Ishikawa (cell line): ENCODE measurements around the gene ATP11A.

Experiments used
- CEBPB ChIP-seq: IDR thresholded peaks from 2 replicates; pipeline ENCODE4 v1.6.1; 2012
- CREB1 ChIP-seq: IDR thresholded peaks from 2 replicates; pipeline ENCODE4 v1.6.1; 2012; ENCODE audit warnings: low read depth
- EGR1 ChIP-seq: IDR thresholded peaks from 2 replicates; pipeline ENCODE4 v1.6.1; 2012
- EP300 ChIP-seq: IDR thresholded peaks from 2 replicates; pipeline ENCODE4 v1.6.1; 2012; ENCODE audit warnings: borderline replicate concordance
- FOXM1 ChIP-seq: IDR thresholded peaks from 2 replicates; pipeline ENCODE4 v1.6.1; 2012; ENCODE audit warnings: low read depth, borderline replicate concordance
- MAX ChIP-seq: IDR thresholded peaks from 2 replicates; pipeline ENCODE4 v1.6.1; 2012
- NFIC ChIP-seq: IDR thresholded peaks from 2 replicates; pipeline ENCODE4 v1.6.1; 2012
- RAD21 ChIP-seq: IDR thresholded peaks from 2 replicates; pipeline ENCODE4 v1.6.1; 2012; ENCODE audit warnings: low read depth
- REST ChIP-seq: IDR thresholded peaks from 2 replicates; pipeline ENCODE4 v1.6.1; 2012; ENCODE audit warnings: low read depth, mild to moderate bottlenecking
- TAF1 ChIP-seq: IDR thresholded peaks from 2 replicates; pipeline ENCODE4 v1.6.1; 2012; ENCODE audit warnings: low read depth, mild to moderate bottlenecking
- TCF12 ChIP-seq: IDR thresholded peaks from 2 replicates; pipeline ENCODE4 v1.6.1; 2012; ENCODE audit warnings: low read depth
- TEAD4 ChIP-seq: IDR thresholded peaks from 2 replicates; pipeline ENCODE4 v1.6.1; 2012
- USF1 ChIP-seq: IDR thresholded peaks from 2 replicates; pipeline ENCODE4 v1.6.1; 2012
- YY1 ChIP-seq: IDR thresholded peaks from 2 replicates; pipeline ENCODE4 v1.6.1; 2012; ENCODE audit warnings: low read depth
- ZBTB7A ChIP-seq: IDR thresholded peaks from 2 replicates; pipeline ENCODE4 v1.6.1; 2012; ENCODE audit warnings: low read depth

ATP11A gene

DNA sequence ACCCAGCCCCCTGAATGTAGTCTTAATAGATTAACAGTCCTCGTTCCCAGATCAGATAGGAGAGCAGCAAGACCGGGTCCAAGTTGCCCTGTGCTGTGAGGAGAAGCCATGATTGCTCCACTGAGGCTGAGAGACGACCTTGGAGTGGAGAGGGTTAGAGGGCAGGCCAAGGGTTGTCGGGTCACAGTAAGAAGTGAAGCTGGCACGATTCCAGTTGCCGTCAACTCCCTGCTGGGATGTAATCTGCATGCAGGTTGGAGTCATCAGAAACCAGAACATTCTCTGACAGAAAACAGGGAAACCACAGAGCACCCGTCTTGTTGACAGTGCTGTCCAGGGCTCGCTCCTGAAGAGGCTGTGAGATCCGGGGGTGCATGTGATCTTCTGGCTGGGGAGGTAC is 19.0 kb upstream of the ATP11A start:
- TF ChIP-seq EGR1 (no peak), NFIC (no peak), EP300 (no peak), TEAD4 (no peak), MAX (no peak), YY1 (no peak), FOXM1 (no peak), TCF12 (no peak), USF1 (no peak), TAF1 (no peak), RAD21 (no peak), CREB1 (no peak), CEBPB (no peak), REST (no peak)

DNA sequence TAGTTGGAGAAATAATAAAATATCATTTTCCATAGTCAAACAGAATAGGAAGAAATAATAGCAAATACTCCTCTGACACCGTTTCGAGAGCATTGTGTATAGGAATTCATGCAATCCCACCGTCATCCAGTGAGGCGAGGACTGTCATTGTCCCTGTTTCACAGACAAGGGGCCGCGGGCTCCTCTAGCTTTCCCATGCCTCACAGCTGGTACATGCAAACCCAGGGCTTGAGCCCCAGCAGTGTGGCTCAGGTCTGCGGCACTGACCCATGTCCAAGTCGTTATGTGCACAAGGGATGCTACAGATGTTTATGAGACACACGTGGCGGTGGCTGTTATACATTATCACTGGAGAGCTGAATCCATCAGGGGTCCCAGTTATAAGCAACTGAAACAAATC is 18.5 kb upstream of the ATP11A start:
- no peak for TF ChIP-seq MAX
- TF ChIP-seq YY1: no peak
- TF ChIP-seq REST: no peak
- no peak for TF ChIP-seq FOXM1
- no peak for TF ChIP-seq TAF1
- no peak for TF ChIP-seq ZBTB7A
- no peak for TF ChIP-seq TCF12
- TF ChIP-seq USF1: no peak
- TF ChIP-seq EP300: no peak

GRCh38 chr13:112672651-112673284 is 17.1 kb upstream of the ATP11A start:
- no peak for TF ChIP-seq RAD21
- TF ChIP-seq EP300: no peak
- no peak for TF ChIP-seq TEAD4
- no peak for TF ChIP-seq CEBPB
- TF ChIP-seq YY1: no peak
- no peak for TF ChIP-seq ZBTB7A
- no peak for TF ChIP-seq CREB1
- no peak for TF ChIP-seq REST
- no peak for TF ChIP-seq TCF12
- TF ChIP-seq EGR1: no peak
- no peak for TF ChIP-seq NFIC
- TF ChIP-seq FOXM1: no peak
- no peak for TF ChIP-seq TAF1
- TF ChIP-seq MAX: no peak
- TF ChIP-seq USF1: no peak
